ENCODE results near the gene SAMD4A. TPM values are rescaled to one million over a fixed set of nuclear protein-coding genes. Genes with fewer than 3 reads are reported as not detected.

Gene SAMD4A
- total and polyA plus RNA-seq, 2 donors: 16.0 to 58.5 TPM

DNA sequence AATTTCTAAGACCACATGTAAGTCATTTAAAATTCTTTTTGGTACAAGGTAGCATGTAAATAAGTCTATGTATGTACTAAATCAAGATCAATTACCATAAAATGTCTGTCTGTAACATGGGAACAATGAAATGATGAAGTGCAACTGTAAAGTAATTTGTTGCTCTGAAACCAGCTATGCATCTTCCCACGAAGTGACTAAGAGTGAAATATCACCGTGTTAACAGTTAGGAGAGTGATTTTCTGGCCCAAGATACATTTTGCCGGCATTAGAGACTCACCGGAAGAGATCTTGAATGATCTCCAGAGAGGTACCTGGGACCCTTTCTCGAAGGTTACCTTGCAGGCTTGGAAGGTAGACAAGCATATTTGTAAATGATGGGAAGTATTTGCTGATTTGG is 105.8 kb downstream of the SAMD4A start:
- no peaks in the 10 kb centered on the region for H3K36me3 ChIP-seq (ENCODE audit: insufficient read depth)
- H3K4me3 ChIP-seq (ENCODE audit: low read depth, low read length): no peak overlapping the region
- no peak for DNase-seq (ENCODE audit: extremely low spot score)
- 53% methylated on average over 5 of the region's 5 CpGs for whole genome bisulfite sequencing
- H3K27ac ChIP-seq (ENCODE audit: low read depth): no peak overlapping the region
- peaks cover 2% of the 10 kb centered on the region for H3K4me1 ChIP-seq (ENCODE audit: insufficient read depth)

DNA sequence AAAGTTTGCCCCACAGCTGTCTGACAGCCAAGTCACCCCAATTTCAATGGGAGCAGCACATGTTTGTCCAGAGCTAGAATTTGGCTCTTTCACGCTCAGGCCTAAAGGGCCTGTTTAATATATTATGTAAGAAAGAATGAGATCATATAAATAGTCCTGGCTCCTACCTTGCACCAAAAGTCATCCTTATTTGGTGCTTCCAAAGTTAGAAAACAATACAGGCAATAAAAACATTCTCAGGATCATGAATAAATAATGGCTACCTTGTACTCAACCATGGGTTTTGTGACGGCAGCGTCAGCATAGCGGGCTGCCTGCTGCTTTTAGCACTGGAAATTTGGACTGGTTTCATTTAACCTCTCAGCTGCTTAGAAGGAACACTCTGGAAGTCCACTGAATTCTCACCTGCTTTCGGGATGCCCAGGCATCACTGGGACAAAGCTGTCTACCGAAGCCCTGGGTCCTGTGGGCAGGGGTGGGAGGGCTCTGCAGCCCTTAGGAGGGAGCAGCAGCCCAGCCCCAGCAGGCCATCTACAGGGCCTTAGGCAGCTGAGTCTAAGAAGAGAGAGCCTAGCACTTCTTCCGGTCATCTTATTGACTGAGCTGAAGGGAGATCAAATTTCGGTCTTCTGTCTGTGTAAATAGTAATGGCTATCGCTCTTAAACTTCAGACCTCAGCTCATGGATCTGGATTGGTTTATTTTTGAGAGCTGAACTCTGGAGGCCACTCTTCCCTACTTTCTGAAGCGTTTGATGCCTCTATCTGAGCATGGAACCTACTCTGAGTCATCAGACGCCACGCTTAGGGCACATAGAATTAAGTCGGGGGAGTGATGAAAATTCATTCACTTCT is 106.5 kb downstream of the SAMD4A start:
- DNase-seq (ENCODE audit: extremely low spot score): no peak
- Histone ChIP-seq H3K4me1 (ENCODE audit: insufficient read depth) (peaks cover 2% of the 10 kb centered on the region), H3K4me3 (ENCODE audit: low read depth, low read length) (no peak overlapping the region), H3K27ac (ENCODE audit: low read depth) (peak overlapping the region; percentile 3), H3K36me3 (ENCODE audit: insufficient read depth) (no peaks in the 10 kb centered on the region)
- WGBS: 36% methylated on average over 13 of the region's 13 CpGs

GRCh38 chr14:54674046-54674741 is 107.3 kb downstream of the SAMD4A start:
- H3K4me1 ChIP-seq (ENCODE audit: insufficient read depth): peaks cover 2% of the 10 kb centered on the region

GRCh38 chr14:54675236-54676128 is 108.6 kb downstream of the SAMD4A start:
- DNase-seq (ENCODE audit: extremely low spot score): no peak
- no peaks in the 10 kb centered on the region for H3K36me3 ChIP-seq (ENCODE audit: insufficient read depth)
- no peak overlapping the region for H3K4me3 ChIP-seq (ENCODE audit: low read depth, low read length)
- no peaks in the 10 kb centered on the region for H3K4me1 ChIP-seq (ENCODE audit: insufficient read depth)
- H3K27ac ChIP-seq (ENCODE audit: low read depth): no peak overlapping the region
- 61% methylated on average over 11 of the region's 11 CpGs for WGBS

More at GRCh38 chr14:54674046-54674741, 107.3 kb downstream of the SAMD4A start:
- WGBS: 45% methylated on average over 3 of the region's 3 CpGs
- H3K27ac ChIP-seq (ENCODE audit: low read depth): no peak overlapping the region
- H3K36me3 ChIP-seq (ENCODE audit: insufficient read depth): no peaks in the 10 kb centered on the region
- no peak for DNase-seq (ENCODE audit: extremely low spot score)
- H3K4me3 ChIP-seq (ENCODE audit: low read depth, low read length): no peak overlapping the region

- DNase-seq (ENCODE audit: extremely low spot score): no peak
- Histone ChIP-seq H3K4me1 (ENCODE audit: insufficient read depth) (no peaks in the 10 kb centered on the region), H3K36me3 (ENCODE audit: insufficient read depth) (no peaks in the 10 kb centered on the region), H3K27ac (ENCODE audit: low read depth) (peak overlapping the region; percentile 41), H3K4me3 (ENCODE audit: low read depth, low read length) (no peak overlapping the region)
- WGBS: 25% methylated on average over 11 of the region's 11 CpGs
These were observed 110.1 kb downstream of the SAMD4A start for GRCh38 chr14:54676812-54677708.

- no peak overlapping the region for H3K27ac ChIP-seq (ENCODE audit: low read depth)
- 52% methylated on average over 6 of the region's 6 CpGs for WGBS
- no peak for DNase-seq (ENCODE audit: extremely low spot score)
These were observed 113.7 kb downstream of the SAMD4A start for GRCh38 chr14:54680651-54681050.

GRCh38 chr14:54681811-54682261 is 114.9 kb downstream of the SAMD4A start:
- H3K4me3 ChIP-seq (ENCODE audit: low read depth, low read length): no peak overlapping the region

More at GRCh38 chr14:54680651-54681050, 113.7 kb downstream of the SAMD4A start:
- no peak overlapping the region for H3K4me3 ChIP-seq (ENCODE audit: low read depth, low read length)
- peaks cover 4% of the 10 kb centered on the region for H3K4me1 ChIP-seq (ENCODE audit: insufficient read depth)
- no peaks in the 10 kb centered on the region for H3K36me3 ChIP-seq (ENCODE audit: insufficient read depth)

GRCh38 chr14:54682578-54682977 is 115.7 kb downstream of the SAMD4A start:
- 92% methylated on average over 3 of the region's 3 CpGs for WGBS

More at GRCh38 chr14:54681811-54682261, 114.9 kb downstream of the SAMD4A start:
- H3K36me3 ChIP-seq (ENCODE audit: insufficient read depth): no peaks in the 10 kb centered on the region
- 62% methylated on average over 4 of the region's 4 CpGs for WGBS
- no peak for DNase-seq (ENCODE audit: extremely low spot score)
- H3K27ac ChIP-seq (ENCODE audit: low read depth): no peak overlapping the region
- H3K4me1 ChIP-seq (ENCODE audit: insufficient read depth): peaks cover 4% of the 10 kb centered on the region

GRCh38 chr14:54683882-54684794 is 117.2 kb downstream of the SAMD4A start:
- no peak for DNase-seq (ENCODE audit: extremely low spot score)

More at GRCh38 chr14:54682578-54682977, 115.7 kb downstream of the SAMD4A start:
- H3K27ac ChIP-seq (ENCODE audit: low read depth): no peak overlapping the region
- no peaks in the 10 kb centered on the region for H3K36me3 ChIP-seq (ENCODE audit: insufficient read depth)
- DNase-seq (ENCODE audit: extremely low spot score): no peak
- peaks cover 4% of the 10 kb centered on the region for H3K4me1 ChIP-seq (ENCODE audit: insufficient read depth)
- H3K4me3 ChIP-seq (ENCODE audit: low read depth, low read length): no peak overlapping the region

DNA sequence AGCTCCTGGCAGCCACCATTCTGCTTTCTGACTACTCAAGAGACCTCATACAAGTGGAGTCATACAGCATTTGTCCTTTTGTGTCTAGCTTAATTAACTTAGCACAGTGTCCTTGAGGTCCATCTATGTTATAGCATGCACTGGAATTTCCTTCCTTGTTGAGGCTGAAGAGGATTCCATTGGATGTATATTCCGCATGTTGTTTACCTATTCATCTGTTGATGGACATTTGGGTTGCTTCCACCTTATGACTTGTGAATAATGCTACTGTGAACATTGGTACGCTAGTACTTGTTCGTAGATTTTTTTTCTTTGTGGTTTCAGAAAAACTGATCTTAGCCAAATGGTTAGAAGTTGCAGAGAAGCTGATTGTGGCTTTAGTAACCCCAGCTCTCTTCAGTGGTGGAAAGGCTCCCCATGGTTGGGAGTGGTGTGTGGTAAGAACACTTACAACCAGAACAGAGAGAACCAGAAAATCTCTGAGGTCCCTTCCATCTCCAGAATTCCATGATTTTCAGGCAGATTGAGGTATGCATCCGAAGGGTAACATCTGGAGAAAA is 118.4 kb downstream of the SAMD4A start:
- WGBS: 93% methylated on average over 4 of the region's 4 CpGs
- Histone ChIP-seq H3K4me1 (ENCODE audit: insufficient read depth) (peaks cover 4% of the 10 kb centered on the region), H3K36me3 (ENCODE audit: insufficient read depth) (no peaks in the 10 kb centered on the region), H3K27ac (ENCODE audit: low read depth) (peak overlapping the region; percentile 88), H3K4me3 (ENCODE audit: low read depth, low read length) (no peak overlapping the region)
- DNase-seq (ENCODE audit: extremely low spot score): no peak

More at GRCh38 chr14:54683882-54684794, 117.2 kb downstream of the SAMD4A start:
- Histone ChIP-seq H3K36me3 (ENCODE audit: insufficient read depth) (no peaks in the 10 kb centered on the region), H3K4me3 (ENCODE audit: low read depth, low read length) (no peak overlapping the region), H3K27ac (ENCODE audit: low read depth) (no peak overlapping the region), H3K4me1 (ENCODE audit: insufficient read depth) (peaks cover 4% of the 10 kb centered on the region)
- WGBS: 42% methylated on average over 8 of the region's 8 CpGs

- no peak for DNase-seq (ENCODE audit: extremely low spot score)
- Histone ChIP-seq H3K4me3 (ENCODE audit: low read depth, low read length) (no peak overlapping the region), H3K4me1 (ENCODE audit: insufficient read depth) (peaks cover 4% of the 10 kb centered on the region), H3K27ac (ENCODE audit: low read depth) (peak overlapping the region; percentile 88), H3K36me3 (ENCODE audit: insufficient read depth) (no peaks in the 10 kb centered on the region)
- 30% methylated on average over 8 of the region's 8 CpGs for WGBS
These were observed 119.4 kb downstream of the SAMD4A start for GRCh38 chr14:54686219-54686870.

Data from urinary bladder (tissue), 4 donors.